COR-L47 (cell line): ENCODE measurements around the gene SIK3.

Experiments
- DNase-seq: peaks from one replicate; lab custom pipeline; 2025; lab: John Stamatoyannopoulos, UW

The SIK3 gene

GRCh38 chr11:116793772-116794097, 304.5 kb downstream of the SIK3 start:
- no peak for DNase-seq
